Heart right ventricle (tissue), 16 donors: ENCODE results near the gene SLC22A4. TPM values are rescaled to one million over a fixed set of nuclear protein-coding genes. Genes with fewer than 3 reads are reported as not detected.
A peak's percentile ranks its signal among the peaks of the same experiment; 100 is the strongest.

Experiments used
- ATAC-seq, 8 donors: fragments of 200-7000 bp; cut with Tn5 transposase; one replicate each; pipeline ENCODE4 v1.9.1; 2020; ENCODE audit warnings: mild to moderate bottlenecking in 8 of 8, moderate library complexity in 8 of 8, moderate number of reproducible peaks in 1 of 8
- DNase-seq, 2 donors: peaks; one replicate each; pipeline ENCODE4 v3.0.0-alpha.2; 2020
- H3K27ac ChIP-seq, 10 donors: fragments of 200-600 bp; sonication (generic) in 2 of 10; one replicate each; pipeline versions ENCODE4 v1.5.0 to v1.8.0; 2020 to 2022; ENCODE audit warnings: mild to moderate bottlenecking in 3 of 10
- H3K27me3 ChIP-seq, 7 donors: fragments of 200-600 bp; one replicate each; pipeline ENCODE4 v1.8.0; 2021 to 2022; ENCODE audit warnings: mild to moderate bottlenecking in 2 of 7
- H3K36me3 ChIP-seq, 9 donors: fragments of 200-600 bp; sonication (generic) in 1 of 9; one replicate each; pipeline versions ENCODE4 v1.5.0 to v1.8.0; 2020 to 2022; ENCODE audit warnings: mild to moderate bottlenecking in 2 of 9
- H3K4me1 ChIP-seq, 9 donors: fragments of 200-600 bp; sonication (generic) in 1 of 9; one replicate each; pipeline versions ENCODE4 v1.5.0 to v1.8.0; 2020 to 2022; ENCODE audit warnings: mild to moderate bottlenecking in 4 of 9
- H3K4me3 ChIP-seq, 10 donors: fragments of 200-600 bp; sonication (generic) in 2 of 10; one replicate each; pipeline versions ENCODE4 v1.5.0 to v1.8.0; 2020 to 2022; ENCODE audit warnings: mild to moderate bottlenecking in 7 of 10, moderate library complexity in 2 of 10
- H3K9me3 ChIP-seq, 11 donors: fragments of 200-600 bp in 10 of 11; sonication (generic) in 2 of 11; one replicate each; pipeline versions ENCODE4 v1.5.0 to v1.8.0; 2013 to 2022; ENCODE audit warnings: mild to moderate bottlenecking in 2 of 11, control low read depth in 1 of 11, moderate library complexity in 1 of 11
- CTCF ChIP-seq, 9 donors: fragments of 200-600 bp; sonication (generic) in 2 of 9; IDR thresholded peaks; one replicate each; pipeline versions ENCODE4 v1.5.0 to v1.8.0; 2021 to 2022; ENCODE audit warnings: antibody characterized with exemption in 9 of 9, mild to moderate bottlenecking in 5 of 9, moderate library complexity in 1 of 9
- WGBS, 2 donors: extraction: QIAGEN DNeasy Blood & Tissue Kit; methylation state at CpG; one replicate each; pipeline ENCODE4 v1.1.7; 2013; ENCODE audit warnings: inconsistent platforms in 1 of 2; 5-methylcytosine and 5-hydroxymethylcytosine counted together
- intact Hi-C, 10 donors: fragments of 100-400 bp; cut with DNase I; formaldehyde crosslinking; loops; one replicate each; pipeline versions ENCODE4 v1.11.1 to v1.14.2; 2022
- polyA plus RNA-seq, 2 donors: library from polyadenylated mRNA; stranded (reverse); fragments of 200-250 nt; gene quantifications; one replicate each; pipeline ENCODE4 v1.2.3, GENCODE V29; 2013
- total RNA-seq, 10 donors: library from RNA; stranded (reverse); fragmentation: NEBNext Ultra II Directional in 3 of 10; extraction: Animal tissue kit (Norgen Biotek cat#: 25700) in 3 of 10; gene quantifications; one replicate each; pipeline versions ENCODE4 v1.2.1 to v1.2.4, GENCODE V29; 2021 to 2023
- donor health status: Arrhythmogenic right ventricular cardiomyopathy.
- donor health status: ischemic (EF 13 %, LVEDD 7.1; RV severe dilation, severe dysfunction).
- donor health status: healthy with polysubstance abuse.
- donor health status: DM: no; HTN: yes; CAD: no.
- donor health status: DM: no; HTN: no; CAD: no.
- donor health status: ischemic (EF 25% LVEDD 6.9; RV normal size, moderate dysfunction).
- donor health status: ischemic (EF 25% LVEDD 5.7; RV mildly dilated, moderate dysfunction).
- donor health status: healthy.
- donor health status: DM: yes; HTN: yes; CAD: no.
- donor health status: Ischemic cardiomyopathy.
- donor health status: ischemic (EF 35%, LVEDD 5.7; RV mildly dilated, moderate dysfunction).
- donor health status: nonischemic (EF 11% LVEDD 7.7; RV severe dilation, severe dysfunction).
- donor health status: DM: yes; HTN: yes; CAD: no.
- donor health status: PGD.
- donor health status: ischemic (EF 29% LVEDD 5.4; RV normal size, mild dysfunction).
- donor health status: nonischemic (EF 23%, LVEDD 6.1; RV moderate dilation, normal function).

SLC22A4 gene
- total and polyA plus RNA-seq, 12 donors: 0.39 to 9.0 (median 2.1) TPM

DNA sequence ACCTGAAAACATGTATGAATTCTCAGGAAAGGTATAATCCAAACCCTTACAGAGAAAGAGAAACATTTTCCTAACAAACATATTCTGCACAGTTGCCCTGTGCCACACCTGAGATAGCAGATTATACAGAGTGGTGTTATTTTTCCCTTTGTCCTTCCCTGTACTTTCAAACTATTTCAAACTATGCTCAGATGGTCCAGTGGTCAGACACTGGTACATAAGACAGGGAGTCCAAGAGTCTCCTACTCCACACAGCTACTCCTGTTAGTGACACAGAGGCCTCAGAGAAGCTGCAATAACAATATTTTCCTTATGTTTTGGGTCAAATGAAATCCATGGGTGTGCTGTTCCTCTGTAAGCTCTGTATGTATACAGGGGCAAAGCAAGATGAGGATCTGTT lies 45.3 kb downstream of the SLC22A4 start:
- Histone ChIP-seq H3K36me3 (peaks cover 0 to 49% (median 0%) of the 10 kb centered on the region in 9 donors), H3K9me3 (no peaks in the 10 kb centered on the region), H3K4me3 (no peak overlapping the region), H3K27me3 (no peaks in the 10 kb centered on the region), H3K4me1 (peaks cover 0 to 17% (median 4%) of the 10 kb centered on the region in 9 donors), H3K27ac (no peak overlapping the region)
- intact Hi-C loops: no loop called here
- DNase-seq (no peak), ATAC-seq (no peak)
- TF ChIP-seq CTCF (IDR thresholded peaks at IDR 0.05): no peak

DNA sequence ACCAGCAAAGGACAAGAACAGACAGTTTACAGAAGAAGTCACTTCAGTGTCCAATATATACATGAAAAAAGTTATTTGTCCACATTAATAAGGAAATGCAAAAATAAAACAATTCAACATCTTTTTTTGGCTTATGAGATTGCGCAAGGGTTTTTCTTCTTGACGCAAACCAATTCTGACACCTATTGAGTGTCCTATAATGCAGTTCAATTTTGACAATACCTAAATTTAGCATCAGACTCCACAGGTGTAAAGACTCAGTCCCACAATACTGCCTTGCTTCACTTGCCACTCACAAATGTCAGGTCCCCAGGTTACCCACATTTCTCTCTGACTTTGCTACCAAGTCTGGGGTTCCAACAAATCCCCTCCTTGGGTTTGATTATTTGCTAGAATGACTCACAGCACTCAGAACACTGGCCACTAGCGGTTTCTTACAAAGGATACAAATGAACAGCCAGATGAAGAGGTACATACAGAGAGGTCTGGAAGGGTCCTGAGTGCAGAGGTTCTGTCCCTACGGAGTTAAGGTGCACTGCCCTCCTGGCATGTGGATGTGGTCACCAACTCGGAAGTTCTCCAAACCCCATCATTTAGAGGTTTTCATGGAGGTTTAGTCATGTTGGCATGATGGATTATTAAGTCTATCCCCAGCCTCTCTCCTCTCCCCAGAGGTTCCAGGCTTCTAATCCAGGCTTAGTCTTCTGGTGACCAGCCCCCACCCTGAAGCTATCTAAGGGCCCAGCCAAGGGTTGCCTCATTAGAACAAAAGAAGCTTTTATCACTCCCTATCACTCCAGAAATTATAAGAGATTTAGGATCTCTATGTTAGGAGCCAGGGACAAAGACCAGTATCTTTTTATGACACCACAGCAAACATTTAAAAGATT lies 48.3 kb downstream of the SLC22A4 start:
- 58 to 78% methylated on average over 5 of the region's 5 CpGs for WGBS, 2 donors
- H3K9me3 ChIP-seq: peaks cover 0 to 7% (median 0%) of the 10 kb centered on the region in 11 donors
- H3K27me3 ChIP-seq: no peaks in the 10 kb centered on the region
- DNase-seq (no peak), ATAC-seq (peak in 4 of 8 donors; percentile 21 to 74 (median 59))
- peaks cover 0 to 28% (median 0%) of the 10 kb centered on the region in 9 donors for H3K36me3 ChIP-seq
- H3K4me1 ChIP-seq: peaks cover 0 to 17% (median 4%) of the 10 kb centered on the region in 9 donors
- no peak overlapping the region for H3K4me3 ChIP-seq
- intact Hi-C loops: no loop called here
- peak overlapping the region in 1 of 10 donors; percentile 34 for H3K27ac ChIP-seq
- TF ChIP-seq CTCF (IDR thresholded peaks at IDR 0.05): no peak

DNA sequence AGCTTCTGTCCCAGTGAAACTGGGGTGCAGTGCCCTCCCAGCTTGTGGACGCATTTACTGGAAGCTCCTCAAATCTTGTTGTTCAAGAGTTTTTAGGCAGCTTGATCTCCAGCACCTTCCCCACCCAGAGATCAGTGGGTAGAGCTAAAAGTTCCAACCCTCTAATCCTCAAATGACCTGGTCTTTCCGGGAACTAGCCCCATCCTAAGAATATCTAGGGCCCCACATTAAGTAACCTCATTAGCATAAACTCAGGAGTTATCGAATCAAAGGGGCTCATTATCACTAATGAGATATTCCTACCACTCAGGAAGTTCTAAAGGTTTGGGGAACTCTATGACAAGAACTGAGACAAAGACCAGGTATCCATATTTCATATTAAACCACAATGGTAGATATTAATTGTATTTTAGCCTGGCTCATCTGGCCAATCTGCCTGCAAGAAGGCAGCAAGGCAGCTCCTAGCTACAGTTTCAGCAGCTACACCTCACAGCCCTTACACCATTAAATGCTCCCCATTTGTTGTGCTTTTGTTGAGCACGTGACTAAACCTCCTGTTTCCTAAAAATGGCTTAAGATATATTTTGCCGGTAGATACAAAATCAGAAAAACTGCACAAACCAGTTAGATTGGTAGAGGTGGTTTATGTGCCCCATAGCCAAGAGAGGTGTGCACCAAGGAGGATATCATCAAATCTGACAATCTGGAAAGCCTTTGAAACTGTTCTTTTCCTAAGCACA lies 50.8 kb downstream of the SLC22A4 start:
- intact Hi-C loops: no loop called here
- 68 to 69% methylated on average over 5 of the region's 5 CpGs for WGBS, 2 donors
- peak in 2 of 8 donors; percentile 50 to 89 for ATAC-seq

More for the DNA sequence above, 50.8 kb downstream of the SLC22A4 start:
- Histone ChIP-seq H3K9me3 (peaks cover 0 to 28% (median 0%) of the 10 kb centered on the region in 11 donors), H3K4me3 (no peak overlapping the region), H3K4me1 (peaks cover 0 to 17% (median 4%) of the 10 kb centered on the region in 9 donors), H3K36me3 (peaks cover 0 to 33% (median 0%) of the 10 kb centered on the region in 9 donors), H3K27ac (peak overlapping the region in 1 of 10 donors; percentile 28), H3K27me3 (no peaks in the 10 kb centered on the region)
- TF ChIP-seq CTCF (IDR thresholded peaks at IDR 0.05): no peak
- DNase-seq: no peak
